OCI-LY7 (cell line): ENCODE results near the gene NRN1.
A peak's percentile ranks its signal among the peaks of the same experiment; 100 is the strongest.

Experiments
- EZH2phosphoT487 ChIP-seq: fragments of 200-600 bp; sonication (generic); IDR thresholded peaks from 2 replicates; pipeline ENCODE4 v1.6.1; 2018; ENCODE audit warnings: low read depth, borderline replicate concordance, mild to moderate bottlenecking, mixed run types, antibody characterized with exemption, low read length, moderate library complexity, mixed read lengths
- TF ChIP-seq, protein P1 (sequence below): fragments of 200-600 bp; sonication (generic); conservative IDR thresholded peaks from 2 replicates; pipeline ENCODE4 v1.5.1; 2014; ENCODE audit warnings: mild to moderate bottlenecking, antibody characterized with exemption, low read length, moderate library complexity, mixed read lengths

DNA sequence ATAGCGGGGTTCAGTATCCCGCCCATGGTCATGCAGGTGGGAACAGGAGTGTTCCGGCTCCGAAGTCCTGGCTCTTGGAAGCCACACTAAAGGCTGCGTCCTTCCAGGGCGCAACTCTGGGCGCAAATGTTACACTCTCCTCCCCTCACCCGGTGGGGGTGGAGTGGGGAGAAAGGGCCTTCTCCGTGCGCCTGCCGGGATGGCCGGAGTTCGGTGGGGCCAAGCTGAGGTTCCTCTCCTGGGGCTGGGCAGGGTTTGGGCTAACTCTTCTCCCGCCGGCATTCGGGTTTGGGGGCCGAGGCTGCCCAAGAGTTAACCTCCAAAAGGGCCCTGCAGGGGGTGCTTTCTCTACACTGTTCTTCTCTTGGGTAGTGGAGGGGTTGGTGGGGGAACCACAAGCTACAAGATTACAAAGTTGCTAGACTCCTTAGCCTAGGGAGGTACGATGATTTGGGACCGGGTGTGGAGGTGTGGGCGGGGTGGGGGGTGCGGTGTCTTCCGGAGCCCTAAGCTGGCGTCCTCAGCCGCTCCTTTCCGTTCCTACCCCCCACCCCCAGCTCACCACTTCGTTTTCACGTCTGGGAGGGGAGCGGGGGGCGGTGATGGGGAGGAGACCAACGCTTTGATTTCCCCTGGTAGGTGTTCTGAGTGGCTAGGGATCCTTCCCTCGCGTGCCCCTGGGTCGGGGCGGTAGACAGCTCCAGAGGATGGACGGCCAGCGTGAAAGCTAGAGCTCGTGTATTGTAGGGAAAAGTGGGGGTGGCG lies 12.3 kb downstream of the NRN1 start:
- TF ChIP-seq, protein P1, sequence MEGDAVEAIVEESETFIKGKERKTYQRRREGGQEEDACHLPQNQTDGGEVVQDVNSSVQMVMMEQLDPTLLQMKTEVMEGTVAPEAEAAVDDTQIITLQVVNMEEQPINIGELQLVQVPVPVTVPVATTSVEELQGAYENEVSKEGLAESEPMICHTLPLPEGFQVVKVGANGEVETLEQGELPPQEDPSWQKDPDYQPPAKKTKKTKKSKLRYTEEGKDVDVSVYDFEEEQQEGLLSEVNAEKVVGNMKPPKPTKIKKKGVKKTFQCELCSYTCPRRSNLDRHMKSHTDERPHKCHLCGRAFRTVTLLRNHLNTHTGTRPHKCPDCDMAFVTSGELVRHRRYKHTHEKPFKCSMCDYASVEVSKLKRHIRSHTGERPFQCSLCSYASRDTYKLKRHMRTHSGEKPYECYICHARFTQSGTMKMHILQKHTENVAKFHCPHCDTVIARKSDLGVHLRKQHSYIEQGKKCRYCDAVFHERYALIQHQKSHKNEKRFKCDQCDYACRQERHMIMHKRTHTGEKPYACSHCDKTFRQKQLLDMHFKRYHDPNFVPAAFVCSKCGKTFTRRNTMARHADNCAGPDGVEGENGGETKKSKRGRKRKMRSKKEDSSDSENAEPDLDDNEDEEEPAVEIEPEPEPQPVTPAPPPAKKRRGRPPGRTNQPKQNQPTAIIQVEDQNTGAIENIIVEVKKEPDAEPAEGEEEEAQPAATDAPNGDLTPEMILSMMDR: peak; percentile 33; the same call in 1 of the 2 replicates
- no peak for TF ChIP-seq EZH2phosphoT487
